ENCODE data around the gene EPB41L1.

The EPB41L1 gene

DNA sequence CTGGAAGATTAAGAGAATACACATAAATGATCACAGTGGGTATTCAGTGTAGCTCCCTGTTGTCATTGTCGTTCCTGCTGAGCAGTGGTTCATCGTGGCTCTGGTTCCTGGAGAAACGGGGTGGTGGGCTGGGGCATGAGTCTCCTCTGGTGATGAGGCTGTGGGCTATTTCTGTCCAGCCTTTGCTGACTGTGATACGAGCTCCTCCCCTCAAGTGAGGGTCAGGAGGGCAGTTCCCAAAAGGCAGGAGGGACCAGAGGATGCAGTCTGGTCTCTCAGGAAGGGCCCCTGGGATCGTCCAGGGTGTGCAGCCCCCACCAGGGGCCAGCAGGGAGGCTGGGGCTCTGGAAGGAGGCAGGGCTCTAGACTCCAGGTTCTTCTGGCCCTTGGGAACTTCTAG is 120.5 kb downstream of the EPB41L1 start:
- no peak for DNase-seq

DNA sequence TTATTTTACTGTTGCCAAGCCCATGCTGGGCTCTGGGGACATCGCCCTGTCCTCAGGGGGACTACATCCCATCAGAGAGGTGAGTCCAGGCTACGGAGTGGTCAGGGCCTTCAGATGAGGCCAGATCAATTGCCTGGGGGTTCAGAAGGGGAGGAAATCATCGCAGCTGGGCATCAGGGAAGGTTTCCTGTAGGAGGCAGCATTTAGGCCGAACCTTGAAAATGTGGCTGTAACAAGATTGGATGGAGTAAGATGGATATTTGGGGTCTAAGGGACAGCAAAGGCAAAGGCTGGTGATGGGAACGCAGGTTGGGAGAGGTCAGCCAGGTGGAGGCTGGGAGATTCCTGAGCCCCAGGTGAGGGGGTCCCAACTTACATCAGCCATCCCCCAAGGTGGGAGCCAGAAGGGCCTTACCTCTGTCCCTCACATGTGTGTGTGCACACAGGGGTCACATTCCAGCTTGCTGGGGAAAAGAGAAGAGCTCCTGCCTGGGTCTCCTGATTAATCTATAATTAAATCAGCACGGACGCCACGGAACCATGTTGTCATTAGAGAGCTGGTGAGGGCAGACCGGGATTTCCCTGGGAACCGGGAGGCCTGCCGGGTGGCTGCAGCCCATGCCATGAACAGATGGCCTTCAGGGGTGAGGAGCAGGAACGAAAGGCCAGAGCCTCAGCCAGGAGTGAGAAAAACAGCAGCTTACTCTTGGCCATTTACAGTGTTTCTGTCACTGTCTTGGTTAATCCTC is 121.1 kb downstream of the EPB41L1 start:
- no peak for DNase-seq

DNA sequence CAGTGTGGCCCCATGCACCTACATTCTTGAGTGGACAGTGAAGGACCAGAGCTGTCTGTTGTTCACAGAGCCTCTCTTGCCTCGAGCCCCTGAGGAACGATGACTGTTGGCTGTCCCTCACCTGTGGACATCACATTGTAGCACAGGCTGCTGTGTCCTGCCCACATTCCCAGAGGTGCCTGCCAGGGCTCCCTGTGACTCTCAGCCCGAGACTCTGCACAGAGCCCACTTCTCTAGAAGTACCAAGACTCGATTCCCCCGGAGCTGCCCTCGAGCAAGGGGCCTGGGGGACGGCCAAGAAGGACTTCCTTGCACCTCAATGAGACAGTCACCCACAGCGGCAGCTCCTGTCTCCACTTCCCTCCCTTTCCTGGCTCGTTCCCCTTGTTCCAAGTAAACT is 123.0 kb downstream of the EPB41L1 start:
- no peak for DNase-seq

DNA sequence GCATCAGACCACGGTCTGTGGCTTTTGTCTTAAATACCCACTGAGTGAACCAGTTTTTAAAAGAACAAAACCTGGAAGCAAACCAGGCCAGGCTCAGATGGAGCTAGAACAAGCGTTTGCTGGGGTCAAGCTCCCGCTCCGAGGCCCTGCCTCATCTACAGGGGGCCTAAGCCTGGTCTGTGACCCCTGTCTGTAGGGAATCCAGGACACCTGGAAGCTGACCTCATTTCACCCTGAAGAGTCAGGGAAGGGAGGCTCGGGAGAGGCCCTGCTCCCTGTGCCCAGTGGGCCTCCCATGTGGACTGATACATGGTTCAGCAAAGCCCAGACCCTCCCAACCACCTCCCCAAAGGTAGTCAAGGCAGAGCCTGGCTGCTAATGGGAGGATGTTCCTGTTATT is 124.8 kb downstream of the EPB41L1 start:
- no peak for DNase-seq

DNA sequence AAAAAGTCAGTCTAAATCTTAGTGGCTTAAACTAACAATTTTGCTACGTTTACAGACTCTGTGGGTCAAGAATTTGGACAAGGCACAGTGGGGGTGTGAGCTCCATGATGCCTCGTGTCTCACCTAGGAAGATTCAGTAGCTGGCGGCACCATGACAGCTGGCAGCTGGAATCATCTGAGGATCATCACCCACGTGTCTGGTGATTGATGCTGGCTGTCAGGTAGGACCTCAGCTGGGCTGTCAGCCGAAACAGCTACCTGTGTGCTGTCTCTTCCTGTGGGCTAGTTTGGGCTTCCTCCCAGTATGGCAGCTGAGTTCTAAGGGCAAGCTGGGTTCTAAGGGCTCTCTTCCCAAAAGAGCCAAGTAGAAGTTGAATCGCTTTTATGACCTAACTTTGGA is 125.2 kb downstream of the EPB41L1 start:
- DNase-seq, result no peak

- no peak for DNase-seq
Observed at GRCh38 chr20:36281785-36282380, 127.3 kb downstream of the EPB41L1 start.
